ENCODE data around the gene FAM222B. TPM values are rescaled to one million over a fixed set of nuclear protein-coding genes. Genes with fewer than 3 reads are reported as not detected.

The FAM222B gene
- total and polyA plus RNA-seq, 9 of the 15 experiments (the other 6 are each of a cell fraction or from before 2014, with no cell fraction given): 4.0 to 34.6 (median 7.5) TPM

DNA sequence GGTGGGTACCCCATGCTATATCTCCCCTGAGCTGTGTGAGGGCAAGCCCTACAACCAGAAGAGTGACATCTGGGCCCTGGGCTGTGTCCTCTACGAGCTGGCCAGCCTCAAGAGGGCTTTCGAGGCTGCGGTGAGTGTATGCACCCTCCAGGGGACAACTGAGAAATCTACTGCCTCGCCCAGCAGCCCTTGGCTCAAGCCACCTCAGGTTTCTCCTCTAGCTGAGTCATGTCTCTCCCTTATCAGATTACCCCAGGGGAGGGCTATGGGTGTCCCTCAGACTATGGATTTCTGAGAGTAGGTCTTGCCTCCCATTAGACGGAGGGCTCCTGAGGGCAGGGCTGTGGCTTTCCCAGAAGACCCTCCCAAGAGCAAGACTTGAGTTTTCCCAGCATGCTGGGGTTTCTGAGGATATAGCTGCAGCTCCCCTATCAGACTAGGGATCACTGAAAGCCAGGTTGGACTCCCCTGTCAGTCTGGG, 107.3 kb downstream of the FAM222B start (continued):
- TF ChIP-seq, protein P1, sequence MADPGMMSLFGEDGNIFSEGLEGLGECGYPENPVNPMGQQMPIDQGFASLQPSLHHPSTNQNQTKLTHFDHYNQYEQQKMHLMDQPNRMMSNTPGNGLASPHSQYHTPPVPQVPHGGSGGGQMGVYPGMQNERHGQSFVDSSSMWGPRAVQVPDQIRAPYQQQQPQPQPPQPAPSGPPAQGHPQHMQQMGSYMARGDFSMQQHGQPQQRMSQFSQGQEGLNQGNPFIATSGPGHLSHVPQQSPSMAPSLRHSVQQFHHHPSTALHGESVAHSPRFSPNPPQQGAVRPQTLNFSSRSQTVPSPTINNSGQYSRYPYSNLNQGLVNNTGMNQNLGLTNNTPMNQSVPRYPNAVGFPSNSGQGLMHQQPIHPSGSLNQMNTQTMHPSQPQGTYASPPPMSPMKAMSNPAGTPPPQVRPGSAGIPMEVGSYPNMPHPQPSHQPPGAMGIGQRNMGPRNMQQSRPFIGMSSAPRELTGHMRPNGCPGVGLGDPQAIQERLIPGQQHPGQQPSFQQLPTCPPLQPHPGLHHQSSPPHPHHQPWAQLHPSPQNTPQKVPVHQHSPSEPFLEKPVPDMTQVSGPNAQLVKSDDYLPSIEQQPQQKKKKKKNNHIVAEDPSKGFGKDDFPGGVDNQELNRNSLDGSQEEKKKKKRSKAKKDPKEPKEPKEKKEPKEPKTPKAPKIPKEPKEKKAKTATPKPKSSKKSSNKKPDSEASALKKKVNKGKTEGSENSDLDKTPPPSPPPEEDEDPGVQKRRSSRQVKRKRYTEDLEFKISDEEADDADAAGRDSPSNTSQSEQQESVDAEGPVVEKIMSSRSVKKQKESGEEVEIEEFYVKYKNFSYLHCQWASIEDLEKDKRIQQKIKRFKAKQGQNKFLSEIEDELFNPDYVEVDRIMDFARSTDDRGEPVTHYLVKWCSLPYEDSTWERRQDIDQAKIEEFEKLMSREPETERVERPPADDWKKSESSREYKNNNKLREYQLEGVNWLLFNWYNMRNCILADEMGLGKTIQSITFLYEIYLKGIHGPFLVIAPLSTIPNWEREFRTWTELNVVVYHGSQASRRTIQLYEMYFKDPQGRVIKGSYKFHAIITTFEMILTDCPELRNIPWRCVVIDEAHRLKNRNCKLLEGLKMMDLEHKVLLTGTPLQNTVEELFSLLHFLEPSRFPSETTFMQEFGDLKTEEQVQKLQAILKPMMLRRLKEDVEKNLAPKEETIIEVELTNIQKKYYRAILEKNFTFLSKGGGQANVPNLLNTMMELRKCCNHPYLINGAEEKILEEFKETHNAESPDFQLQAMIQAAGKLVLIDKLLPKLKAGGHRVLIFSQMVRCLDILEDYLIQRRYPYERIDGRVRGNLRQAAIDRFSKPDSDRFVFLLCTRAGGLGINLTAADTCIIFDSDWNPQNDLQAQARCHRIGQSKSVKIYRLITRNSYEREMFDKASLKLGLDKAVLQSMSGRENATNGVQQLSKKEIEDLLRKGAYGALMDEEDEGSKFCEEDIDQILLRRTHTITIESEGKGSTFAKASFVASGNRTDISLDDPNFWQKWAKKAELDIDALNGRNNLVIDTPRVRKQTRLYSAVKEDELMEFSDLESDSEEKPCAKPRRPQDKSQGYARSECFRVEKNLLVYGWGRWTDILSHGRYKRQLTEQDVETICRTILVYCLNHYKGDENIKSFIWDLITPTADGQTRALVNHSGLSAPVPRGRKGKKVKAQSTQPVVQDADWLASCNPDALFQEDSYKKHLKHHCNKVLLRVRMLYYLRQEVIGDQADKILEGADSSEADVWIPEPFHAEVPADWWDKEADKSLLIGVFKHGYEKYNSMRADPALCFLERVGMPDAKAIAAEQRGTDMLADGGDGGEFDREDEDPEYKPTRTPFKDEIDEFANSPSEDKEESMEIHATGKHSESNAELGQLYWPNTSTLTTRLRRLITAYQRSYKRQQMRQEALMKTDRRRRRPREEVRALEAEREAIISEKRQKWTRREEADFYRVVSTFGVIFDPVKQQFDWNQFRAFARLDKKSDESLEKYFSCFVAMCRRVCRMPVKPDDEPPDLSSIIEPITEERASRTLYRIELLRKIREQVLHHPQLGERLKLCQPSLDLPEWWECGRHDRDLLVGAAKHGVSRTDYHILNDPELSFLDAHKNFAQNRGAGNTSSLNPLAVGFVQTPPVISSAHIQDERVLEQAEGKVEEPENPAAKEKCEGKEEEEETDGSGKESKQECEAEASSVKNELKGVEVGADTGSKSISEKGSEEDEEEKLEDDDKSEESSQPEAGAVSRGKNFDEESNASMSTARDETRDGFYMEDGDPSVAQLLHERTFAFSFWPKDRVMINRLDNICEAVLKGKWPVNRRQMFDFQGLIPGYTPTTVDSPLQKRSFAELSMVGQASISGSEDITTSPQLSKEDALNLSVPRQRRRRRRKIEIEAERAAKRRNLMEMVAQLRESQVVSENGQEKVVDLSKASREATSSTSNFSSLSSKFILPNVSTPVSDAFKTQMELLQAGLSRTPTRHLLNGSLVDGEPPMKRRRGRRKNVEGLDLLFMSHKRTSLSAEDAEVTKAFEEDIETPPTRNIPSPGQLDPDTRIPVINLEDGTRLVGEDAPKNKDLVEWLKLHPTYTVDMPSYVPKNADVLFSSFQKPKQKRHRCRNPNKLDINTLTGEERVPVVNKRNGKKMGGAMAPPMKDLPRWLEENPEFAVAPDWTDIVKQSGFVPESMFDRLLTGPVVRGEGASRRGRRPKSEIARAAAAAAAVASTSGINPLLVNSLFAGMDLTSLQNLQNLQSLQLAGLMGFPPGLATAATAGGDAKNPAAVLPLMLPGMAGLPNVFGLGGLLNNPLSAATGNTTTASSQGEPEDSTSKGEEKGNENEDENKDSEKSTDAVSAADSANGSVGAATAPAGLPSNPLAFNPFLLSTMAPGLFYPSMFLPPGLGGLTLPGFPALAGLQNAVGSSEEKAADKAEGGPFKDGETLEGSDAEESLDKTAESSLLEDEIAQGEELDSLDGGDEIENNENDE (IDR thresholded peaks at IDR 0.05; ENCODE audit: low read depth, low read length): no peak
- TF ChIP-seq, protein P2, sequence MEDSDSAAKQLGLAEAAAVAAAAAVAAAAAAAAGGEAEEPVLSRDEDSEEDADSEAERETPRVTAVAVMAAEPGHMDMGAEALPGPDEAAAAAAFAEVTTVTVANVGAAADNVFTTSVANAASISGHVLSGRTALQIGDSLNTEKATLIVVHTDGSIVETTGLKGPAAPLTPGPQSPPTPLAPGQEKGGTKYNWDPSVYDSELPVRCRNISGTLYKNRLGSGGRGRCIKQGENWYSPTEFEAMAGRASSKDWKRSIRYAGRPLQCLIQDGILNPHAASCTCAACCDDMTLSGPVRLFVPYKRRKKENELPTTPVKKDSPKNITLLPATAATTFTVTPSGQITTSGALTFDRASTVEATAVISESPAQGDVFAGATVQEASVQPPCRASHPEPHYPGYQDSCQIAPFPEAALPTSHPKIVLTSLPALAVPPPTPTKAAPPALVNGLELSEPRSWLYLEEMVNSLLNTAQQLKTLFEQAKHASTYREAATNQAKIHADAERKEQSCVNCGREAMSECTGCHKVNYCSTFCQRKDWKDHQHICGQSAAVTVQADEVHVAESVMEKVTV (CRISPR knock-in tag; IDR thresholded peaks at IDR 0.05): 0 out of 2 replicates have a peak, but pooled peaks have one; percentile 15
- TF ChIP-seq, protein P3, sequence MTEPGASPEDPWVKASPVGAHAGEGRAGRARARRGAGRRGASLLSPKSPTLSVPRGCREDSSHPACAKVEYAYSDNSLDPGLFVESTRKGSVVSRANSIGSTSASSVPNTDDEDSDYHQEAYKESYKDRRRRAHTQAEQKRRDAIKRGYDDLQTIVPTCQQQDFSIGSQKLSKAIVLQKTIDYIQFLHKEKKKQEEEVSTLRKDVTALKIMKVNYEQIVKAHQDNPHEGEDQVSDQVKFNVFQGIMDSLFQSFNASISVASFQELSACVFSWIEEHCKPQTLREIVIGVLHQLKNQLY (CRISPR knock-in tag; conservative IDR thresholded peaks at IDR 0.05): no peak
- TF ChIP-seq NR2C2 (CRISPR knock-in tag; IDR thresholded peaks at IDR 0.05) (no peak), NR2C2 (tag; IDR thresholded peaks at IDR 0.05) (no peak), MAFK (IDR thresholded peaks at IDR 0.05; ENCODE audit: low read length) (peak; percentile 91), CBFB (CRISPR knock-in tag; IDR thresholded peaks at IDR 0.05) (0 out of 2 replicates have a peak, but pooled peaks have one; percentile 50), JUND (IDR thresholded peaks at IDR 0.05; ENCODE audit: borderline replicate concordance, low read depth, low read length) (peak; percentile 97), JUND (tag; IDR thresholded peaks at IDR 0.05; ENCODE audit: borderline replicate concordance, low read depth, low read length) (peak; percentile 95; the same call in 2 of the 3 replicates), ZNF121 (CRISPR knock-in tag; conservative IDR thresholded peaks at IDR 0.05) (no peak), SLC30A9 (CRISPR knock-in tag; IDR thresholded peaks at IDR 0.05) (no peak), MCM7 (IDR thresholded peaks at IDR 0.05) (no peak), NELFE (IDR thresholded peaks at IDR 0.05; ENCODE audit: insufficient read depth, insufficient read length) (no peak), PURB (CRISPR knock-in tag; IDR thresholded peaks at IDR 0.05; ENCODE audit: low read depth) (no peak), ZNF354B (CRISPR knock-in tag; IDR thresholded peaks at IDR 0.05) (no peak)
- TF ChIP-seq, protein P4, sequence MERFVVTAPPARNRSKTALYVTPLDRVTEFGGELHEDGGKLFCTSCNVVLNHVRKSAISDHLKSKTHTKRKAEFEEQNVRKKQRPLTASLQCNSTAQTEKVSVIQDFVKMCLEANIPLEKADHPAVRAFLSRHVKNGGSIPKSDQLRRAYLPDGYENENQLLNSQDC (CRISPR knock-in tag; IDR thresholded peaks at IDR 0.05): no peak

All from K562 (cell line).